Measurements from ENCODE around the gene VEGFA.

Gene VEGFA

GRCh38 chr6:43759136-43759906, 10.7 kb upstream of the VEGFA start:
- no peak for DNase-seq (ENCODE audit: low read depth in 2 of 2, low spot score in 1 of 2)

- no peak for DNase-seq (ENCODE audit: low read depth in 2 of 2, low spot score in 1 of 2)
Observed at GRCh38 chr6:43759907-43760206, 10.2 kb upstream of the VEGFA start.

GRCh38 chr6:43760210-43761168, 9.5 kb upstream of the VEGFA start:
- no peak for DNase-seq (ENCODE audit: low read depth in 2 of 2, low spot score in 1 of 2)

- no peak for DNase-seq (ENCODE audit: low read depth in 2 of 2, low spot score in 1 of 2)
Observed at GRCh38 chr6:43761666-43762409, 8.2 kb upstream of the VEGFA start.

- DNase-seq (ENCODE audit: low read depth in 2 of 2, low spot score in 1 of 2): no peak
Observed at GRCh38 chr6:43762410-43762768, 7.6 kb upstream of the VEGFA start.

- no peak for DNase-seq (ENCODE audit: low read depth in 2 of 2, low spot score in 1 of 2)
Observed at GRCh38 chr6:43762966-43763695, 6.9 kb upstream of the VEGFA start.

- DNase-seq (ENCODE audit: low read depth in 2 of 2, low spot score in 1 of 2): no peak
Observed at GRCh38 chr6:43763812-43764522, 6.0 kb upstream of the VEGFA start.

GRCh38 chr6:43764772-43765171, 5.2 kb upstream of the VEGFA start:
- DNase-seq (ENCODE audit: low read depth in 2 of 2, low spot score in 1 of 2): no peak

GRCh38 chr6:43765776-43766499, 4.1 kb upstream of the VEGFA start:
- no peak for DNase-seq (ENCODE audit: low read depth in 2 of 2, low spot score in 1 of 2)

GRCh38 chr6:43766500-43766853, 3.5 kb upstream of the VEGFA start:
- DNase-seq (ENCODE audit: low read depth in 2 of 2, low spot score in 1 of 2): no peak

GRCh38 chr6:43766964-43767461, 3.0 kb upstream of the VEGFA start:
- no peak for DNase-seq (ENCODE audit: low read depth in 2 of 2, low spot score in 1 of 2)

GRCh38 chr6:43767553-43768505, 2.2 kb upstream of the VEGFA start:
- DNase-seq (ENCODE audit: low read depth in 2 of 2, low spot score in 1 of 2): no peak

GRCh38 chr6:43768506-43768860, 1.5 kb upstream of the VEGFA start:
- no peak for DNase-seq (ENCODE audit: low read depth in 2 of 2, low spot score in 1 of 2)

- no peak for DNase-seq (ENCODE audit: low read depth in 2 of 2, low spot score in 1 of 2)
Observed at GRCh38 chr6:43768983-43769525, 957 bp upstream of the VEGFA start.

GRCh38 chr6:43770372-43771209, 580 bp downstream of the VEGFA start:
- DNase-seq (ENCODE audit: low read depth in 2 of 2, low spot score in 1 of 2): no peak

- DNase-seq (ENCODE audit: low read depth in 2 of 2, low spot score in 1 of 2): no peak
Observed at GRCh38 chr6:43771210-43771857, 1.3 kb downstream of the VEGFA start.
